ENCODE data around the gene ABCA7. TPM values are rescaled to one million over a fixed set of nuclear protein-coding genes. Genes with fewer than 3 reads are reported as not detected.

The ABCA7 gene
- total RNA-seq, 2 donors from 2014 or later: 17.8 to 105 TPM

DNA sequence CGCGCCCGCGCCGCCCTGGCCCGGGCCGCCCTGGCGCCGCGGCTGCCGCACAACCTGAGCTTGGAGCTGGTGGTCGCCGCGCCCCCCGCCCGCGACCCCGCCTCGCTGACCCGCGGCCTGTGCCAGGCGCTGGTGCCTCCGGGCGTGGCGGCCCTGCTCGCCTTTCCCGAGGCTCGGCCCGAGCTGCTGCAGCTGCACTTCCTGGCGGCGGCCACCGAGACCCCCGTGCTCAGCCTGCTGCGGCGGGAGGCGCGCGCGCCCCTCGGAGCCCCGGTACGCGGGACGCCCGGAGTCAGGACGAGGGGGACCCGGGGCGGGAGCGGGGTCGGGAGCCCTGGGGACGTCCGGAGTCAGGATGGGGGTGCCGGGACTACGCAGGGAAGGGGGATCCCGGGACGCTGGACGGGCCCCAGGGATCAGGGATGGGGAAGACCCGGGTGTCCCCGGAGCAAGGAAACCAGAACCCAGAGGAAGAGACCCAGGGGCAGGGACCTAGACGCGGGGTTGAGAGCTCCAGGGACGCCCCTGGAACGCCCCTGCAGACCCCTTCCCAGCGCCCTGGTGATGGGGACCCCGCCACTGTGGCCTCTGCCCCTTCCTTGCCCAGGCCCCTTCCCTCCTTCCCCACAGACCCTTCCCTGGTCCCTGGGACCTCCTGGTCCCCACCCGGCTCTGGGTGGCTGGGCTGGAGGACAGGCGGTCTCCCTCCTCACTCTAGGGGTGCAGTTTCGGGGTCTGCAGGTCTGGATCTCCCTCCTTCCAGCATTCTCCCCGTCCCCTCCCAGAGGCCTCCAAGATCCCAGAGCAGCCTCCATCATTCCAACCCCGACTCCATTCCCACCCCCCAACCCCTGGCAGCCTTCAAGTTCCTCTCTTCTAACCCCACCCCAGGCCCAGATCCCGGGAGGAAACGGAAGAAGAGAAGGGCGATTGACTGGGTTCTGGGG is 39.0 kb upstream of the ABCA7 start:
- H3K36me3 Mint-ChIP-seq: no peaks in the 10 kb centered on the region
- H3K27ac Mint-ChIP-seq: no peak overlapping the region
- no peaks in the 10 kb centered on the region for H3K9me3 Mint-ChIP-seq
- DNase-seq (ENCODE audit: low spot score in 2 of 2) (no peak), ATAC-seq (no peak)

GRCh38 chr19:1001538-1002166 is 38.3 kb upstream of the ABCA7 start:
- ATAC-seq (peak; percentile 67 to 74), DNase-seq (ENCODE audit: low spot score in 2 of 2) (peak in 1 of 2 donors; percentile 89)
- Mint-ChIP-seq H3K27ac (no peak overlapping the region), H3K36me3 (no peaks in the 10 kb centered on the region), H3K9me3 (no peaks in the 10 kb centered on the region)

- H3K27ac Mint-ChIP-seq: no peak overlapping the region
Observed at GRCh38 chr19:1002600-1002999, 37.3 kb upstream of the ABCA7 start.

DNA sequence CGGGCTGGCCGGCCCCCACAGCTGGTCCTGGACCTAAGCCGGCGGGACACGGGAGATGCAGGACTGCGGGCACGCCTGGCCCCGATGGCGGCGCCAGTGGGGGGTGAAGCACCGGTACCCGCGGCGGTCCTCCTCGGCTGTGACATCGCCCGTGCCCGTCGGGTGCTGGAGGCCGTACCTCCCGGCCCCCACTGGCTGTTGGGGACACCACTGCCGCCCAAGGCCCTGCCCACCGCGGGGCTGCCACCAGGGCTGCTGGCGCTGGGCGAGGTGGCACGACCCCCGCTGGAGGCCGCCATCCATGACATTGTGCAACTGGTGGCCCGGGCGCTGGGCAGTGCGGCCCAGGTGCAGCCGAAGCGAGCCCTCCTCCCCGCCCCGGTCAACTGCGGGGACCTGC is 36.6 kb upstream of the ABCA7 start:
- no peak for DNase-seq (ENCODE audit: low spot score in 2 of 2)
- H3K36me3 Mint-ChIP-seq: no peaks in the 10 kb centered on the region
- H3K27ac Mint-ChIP-seq: no peak overlapping the region
- no peak for ATAC-seq
- no peaks in the 10 kb centered on the region for H3K9me3 Mint-ChIP-seq

More at GRCh38 chr19:1002600-1002999, 37.3 kb upstream of the ABCA7 start:
- Mint-ChIP-seq H3K36me3 (no peaks in the 10 kb centered on the region), H3K9me3 (no peaks in the 10 kb centered on the region)
- no peak for ATAC-seq
- DNase-seq (ENCODE audit: low spot score in 2 of 2): no peak

DNA sequence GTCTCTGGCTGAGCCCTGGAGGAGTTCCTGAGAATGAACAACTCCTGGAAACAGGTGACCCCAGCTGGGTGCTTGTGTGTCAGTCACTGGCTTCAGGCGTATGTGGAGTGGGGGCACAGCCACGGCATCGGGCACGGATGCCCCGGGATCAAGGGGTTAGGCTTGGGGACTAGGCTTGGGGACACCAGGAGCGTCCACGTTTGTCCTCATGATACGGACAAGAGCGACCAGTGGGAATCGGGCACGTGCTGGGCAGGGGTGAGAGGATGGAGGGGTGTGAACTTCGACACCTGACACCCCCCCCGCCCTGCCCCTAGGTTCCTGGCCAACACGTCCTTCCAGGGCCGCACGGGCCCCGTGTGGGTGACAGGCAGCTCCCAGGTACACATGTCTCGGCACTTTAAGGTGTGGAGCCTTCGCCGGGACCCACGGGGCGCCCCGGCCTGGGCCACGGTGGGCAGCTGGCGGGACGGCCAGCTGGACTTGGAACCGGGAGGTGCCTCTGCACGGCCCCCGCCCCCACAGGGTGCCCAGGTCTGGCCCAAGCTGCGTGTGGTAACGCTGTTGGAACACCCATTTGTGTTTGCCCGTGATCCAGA is 35.6 kb upstream of the ABCA7 start:
- no peaks in the 10 kb centered on the region for H3K36me3 Mint-ChIP-seq
- no peak for DNase-seq (ENCODE audit: low spot score in 2 of 2)
- H3K27ac Mint-ChIP-seq: no peak overlapping the region
- H3K9me3 Mint-ChIP-seq: no peaks in the 10 kb centered on the region
- no peak for ATAC-seq

DNA sequence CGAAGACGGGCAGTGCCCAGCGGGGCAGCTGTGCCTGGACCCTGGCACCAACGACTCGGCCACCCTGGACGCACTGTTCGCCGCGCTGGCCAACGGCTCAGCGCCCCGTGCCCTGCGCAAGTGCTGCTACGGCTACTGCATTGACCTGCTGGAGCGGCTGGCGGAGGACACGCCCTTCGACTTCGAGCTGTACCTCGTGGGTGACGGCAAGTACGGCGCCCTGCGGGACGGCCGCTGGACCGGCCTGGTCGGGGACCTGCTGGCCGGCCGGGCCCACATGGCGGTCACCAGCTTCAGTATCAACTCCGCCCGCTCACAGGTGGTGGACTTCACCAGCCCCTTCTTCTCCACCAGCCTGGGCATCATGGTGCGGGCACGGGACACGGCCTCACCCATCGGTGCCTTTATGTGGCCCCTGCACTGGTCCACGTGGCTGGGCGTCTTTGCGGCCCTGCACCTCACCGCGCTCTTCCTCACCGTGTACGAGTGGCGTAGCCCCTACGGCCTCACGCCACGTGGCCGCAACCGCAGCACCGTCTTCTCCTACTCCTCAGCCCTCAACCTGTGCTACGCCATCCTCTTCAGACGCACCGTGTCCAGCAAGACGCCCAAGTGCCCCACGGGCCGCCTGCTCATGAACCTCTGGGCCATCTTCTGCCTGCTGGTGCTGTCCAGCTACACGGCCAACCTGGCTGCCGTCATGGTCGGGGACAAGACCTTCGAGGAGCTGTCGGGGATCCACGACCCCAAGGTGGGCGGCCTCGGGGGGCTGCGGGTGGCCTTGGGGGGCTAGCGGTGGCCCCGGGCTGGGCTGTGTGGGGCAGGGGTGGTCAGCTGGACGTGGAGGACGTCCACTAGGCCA is 34.9 kb upstream of the ABCA7 start:
- Mint-ChIP-seq H3K27ac (no peak overlapping the region), H3K36me3 (no peaks in the 10 kb centered on the region), H3K9me3 (no peaks in the 10 kb centered on the region)
- no peak for ATAC-seq
- no peak for DNase-seq (ENCODE audit: low spot score in 2 of 2)

DNA sequence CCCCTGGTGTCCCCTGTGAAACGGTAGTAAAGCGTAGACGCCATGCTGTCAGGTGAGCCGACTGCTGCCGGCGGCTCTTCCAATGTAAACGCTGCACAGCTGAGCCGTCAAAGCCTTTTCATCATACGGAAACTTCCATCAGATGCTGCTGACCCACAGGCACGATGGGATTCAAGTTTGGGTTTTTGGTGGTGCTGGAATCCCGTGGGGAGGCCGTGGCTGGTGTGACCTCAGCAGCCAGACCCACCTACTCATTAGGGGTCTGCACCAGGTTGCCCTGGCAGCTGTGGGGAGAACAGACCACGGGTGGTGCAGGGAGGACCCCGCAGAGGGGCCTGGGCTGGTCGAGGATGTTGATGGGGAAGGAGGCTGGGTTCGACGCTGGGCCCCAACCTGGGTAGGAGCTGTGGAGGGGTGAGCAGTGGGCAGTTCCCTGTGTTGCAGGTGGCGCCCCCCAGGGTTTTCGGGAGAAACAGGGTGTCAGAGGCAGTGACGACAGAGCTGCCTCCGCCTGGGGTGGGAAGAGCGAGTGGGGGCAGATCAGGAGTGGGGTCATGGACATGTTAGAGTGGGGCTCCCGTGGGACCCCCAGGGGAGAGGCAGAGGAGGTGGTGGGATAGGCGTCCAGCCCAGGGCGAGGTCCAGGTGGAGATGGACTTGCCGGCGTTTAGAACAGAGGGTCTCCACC is 33.1 kb upstream of the ABCA7 start:
- no peaks in the 10 kb centered on the region for H3K9me3 Mint-ChIP-seq
- peak overlapping the region in 1 of 2 donors; percentile 41 for H3K27ac Mint-ChIP-seq
- ATAC-seq: peak in 1 of 2 donors; percentile 14
- DNase-seq (ENCODE audit: low spot score in 2 of 2): no peak
- H3K36me3 Mint-ChIP-seq: no peaks in the 10 kb centered on the region

GRCh38 chr19:1007399-1008251 is 32.3 kb upstream of the ABCA7 start:
- no peaks in the 10 kb centered on the region for H3K9me3 Mint-ChIP-seq
- peak overlapping the region in 1 of 2 donors; percentile 41 for H3K27ac Mint-ChIP-seq
- no peaks in the 10 kb centered on the region for H3K36me3 Mint-ChIP-seq
- peak in 1 of 2 donors; percentile 16 for ATAC-seq
- no peak for DNase-seq (ENCODE audit: low spot score in 2 of 2)

- H3K27ac Mint-ChIP-seq: no peak overlapping the region
- DNase-seq (ENCODE audit: low spot score in 2 of 2): no peak
- no peak for ATAC-seq
- no peaks in the 10 kb centered on the region for H3K36me3 Mint-ChIP-seq
- no peaks in the 10 kb centered on the region for H3K9me3 Mint-ChIP-seq
Observed at GRCh38 chr19:1008268-1009040, 31.5 kb upstream of the ABCA7 start.

- DNase-seq (ENCODE audit: low spot score in 2 of 2) (no peak), ATAC-seq (no peak)
- Mint-ChIP-seq H3K9me3 (no peaks in the 10 kb centered on the region), H3K27ac (no peak overlapping the region), H3K36me3 (no peaks in the 10 kb centered on the region)
Observed at GRCh38 chr19:1009041-1009980, 30.6 kb upstream of the ABCA7 start.

GRCh38 chr19:1009981-1010538 is 29.8 kb upstream of the ABCA7 start:
- DNase-seq (ENCODE audit: low spot score in 2 of 2) (no peak), ATAC-seq (no peak)
- Mint-ChIP-seq H3K9me3 (no peaks in the 10 kb centered on the region), H3K27ac (no peak overlapping the region), H3K36me3 (no peaks in the 10 kb centered on the region)

GRCh38 chr19:1010586-1011510 is 29.1 kb upstream of the ABCA7 start:
- Mint-ChIP-seq H3K36me3 (no peaks in the 10 kb centered on the region), H3K27ac (no peak overlapping the region), H3K9me3 (no peaks in the 10 kb centered on the region)
- ATAC-seq (no peak), DNase-seq (ENCODE audit: low spot score in 2 of 2) (no peak)
